IMR-90 (cell line): ENCODE data around the gene PLEKHG5. TPM values are rescaled to one million over a fixed set of nuclear protein-coding genes. Genes with fewer than 3 reads are reported as not detected.

Experiments
- ATAC-seq: fragments of 200-7000 bp; cut with Tn5 transposase; 2 replicates; pipeline ENCODE4 v1.9.1; 2020; ENCODE audit warnings: low read depth, mild to moderate bottlenecking, moderate library complexity
- BruUV-seq: library from RNA; stranded (reverse); fragments of 400-500 nt; replicated peaks from 2 replicates; lab custom pipeline; 2021; lab: Mats Ljungman, UMichigan
- CTCF ChIA-PET: fragments of 300-600 bp; formaldehyde crosslinking; extraction: SDS; loops from one replicate; lab custom pipeline; 2021; ENCODE audit warnings: antibody characterized with exemption; lab: Yijun Ruan, JAX
- POLR2A ChIA-PET: fragments of 300-600 bp; sonication (Branson Sonifier 250); formaldehyde crosslinking; loops from one replicate; lab custom pipeline; 2022; ENCODE audit warnings: antibody characterized with exemption; ENCODE audit not compliant: unreplicated experiment; lab: Charles Lee
- DNase-seq: peaks from one replicate; pipeline ENCODE4 v3.0.0; 2013
- H2AFZ ChIP-seq: replicated peaks from 2 replicates; pipeline ENCODE3; 2013; ENCODE audit warnings: low read length, mild to moderate bottlenecking; ENCODE audit not compliant: poor library complexity
- H2AK5ac ChIP-seq: 2 replicates; pipeline ENCODE4 v1.6.1; 2013; ENCODE audit warnings: low read depth, low read length, inconsistent platforms
- H2AK9ac ChIP-seq: replicated peaks from 2 replicates; pipeline ENCODE3; 2013; ENCODE audit warnings: mild to moderate bottlenecking, low read depth, low read length, moderate library complexity; ENCODE audit not compliant: poor library complexity
- H2BK120ac ChIP-seq: 2 replicates; pipeline ENCODE4 v1.6.1; 2013; ENCODE audit warnings: low read depth, low read length, inconsistent platforms
- H2BK15ac ChIP-seq: 3 replicates; pipeline ENCODE4 v1.6.1; 2013; ENCODE audit warnings: low read depth, low read length, inconsistent platforms
- H2BK20ac ChIP-seq: 2 replicates; pipeline ENCODE4 v1.6.1; 2013; ENCODE audit warnings: low read depth, mild to moderate bottlenecking, inconsistent platforms, low read length, moderate library complexity
- H2BK5ac ChIP-seq: 2 replicates; pipeline ENCODE4 v1.6.1; 2013; ENCODE audit warnings: mild to moderate bottlenecking, low read depth, low read length, inconsistent platforms; ENCODE audit not compliant: poor library complexity, severe bottlenecking
- H3K14ac ChIP-seq: replicated peaks from 2 replicates; pipeline ENCODE4 v1.6.1; 2013; ENCODE audit warnings: low read depth, low read length, inconsistent platforms
- H3K18ac ChIP-seq: 2 replicates; pipeline ENCODE4 v1.6.1; 2013; ENCODE audit warnings: low read depth, low read length, control low read depth
- H3K23ac ChIP-seq: 2 replicates; pipeline ENCODE4 v1.6.1; 2013; ENCODE audit warnings: low read depth, low read length, inconsistent platforms
- H3K27ac ChIP-seq: 2 replicates; pipeline ENCODE4 v1.5.1; 2013; ENCODE audit warnings: mild to moderate bottlenecking, control low read depth, low read length; ENCODE audit not compliant: insufficient read depth
- H3K27me3 ChIP-seq: 2 replicates; pipeline ENCODE4 v1.6.1; 2013; ENCODE audit warnings: low read length; ENCODE audit not compliant: control insufficient read depth, insufficient read depth
- H3K36me3 ChIP-seq: 2 replicates; pipeline ENCODE4 v1.6.1; 2013; ENCODE audit warnings: low read length, mixed read lengths; ENCODE audit not compliant: control insufficient read depth, insufficient read depth
- H3K4ac ChIP-seq: 2 replicates; pipeline ENCODE4 v1.6.1; 2013; ENCODE audit warnings: low read depth, low read length, inconsistent platforms
- H3K4me1 ChIP-seq: 2 replicates; pipeline ENCODE4 v1.6.1; 2013; ENCODE audit warnings: low read length, mixed read lengths; ENCODE audit not compliant: control insufficient read depth, insufficient read depth
- H3K4me2 ChIP-seq: 2 replicates; pipeline ENCODE4 v1.6.1; 2013; ENCODE audit warnings: low read depth, mild to moderate bottlenecking, control low read depth, low read length, moderate library complexity
- H3K4me3 ChIP-seq: 2 replicates; pipeline ENCODE4 v1.5.1; 2013; ENCODE audit warnings: low read depth, mild to moderate bottlenecking, control low read depth, low read length, moderate library complexity; ENCODE audit not compliant: insufficient read depth
- H3K56ac ChIP-seq: 2 replicates; pipeline ENCODE4 v1.6.1; 2013; ENCODE audit warnings: low read length, inconsistent platforms; ENCODE audit not compliant: insufficient read depth; ENCODE audit errors: extremely low read depth
- H3K79me1 ChIP-seq, 2 experiments: 2 replicates each; pipeline ENCODE4 v1.6.1; 2013; ENCODE audit warnings: low read length in 2 of 2, inconsistent platforms in 1 of 2, low read depth in 1 of 2
- H3K9ac ChIP-seq: 2 replicates; pipeline ENCODE4 v1.6.1; 2013; ENCODE audit warnings: low read depth, low read length, control low read depth
- H3K9me1 ChIP-seq: 2 replicates; pipeline ENCODE4 v1.6.1; 2013; ENCODE audit warnings: low read length, inconsistent platforms; ENCODE audit not compliant: insufficient read depth
- H3K9me3 ChIP-seq: 2 replicates; pipeline ENCODE4 v1.6.1; 2013; ENCODE audit warnings: low read length; ENCODE audit not compliant: control insufficient read depth, insufficient read depth
- H4K20me1 ChIP-seq: 2 replicates; pipeline ENCODE4 v1.6.1; 2013; ENCODE audit warnings: low read length, inconsistent platforms; ENCODE audit not compliant: insufficient read depth
- H4K5ac ChIP-seq: 2 replicates; pipeline ENCODE4 v1.6.1; 2013; ENCODE audit warnings: mild to moderate bottlenecking, low read depth, low read length, control low read depth
- H4K8ac ChIP-seq, 2 experiments: 2 replicates each; pipeline ENCODE4 v1.6.1; 2013; ENCODE audit warnings: low read depth in 2 of 2, low read length in 2 of 2, control low read depth in 1 of 2, inconsistent platforms in 1 of 2
- H4K91ac ChIP-seq: 2 replicates; pipeline ENCODE4 v1.6.1; 2013; ENCODE audit warnings: low read depth, low read length, inconsistent platforms; ENCODE audit not compliant: insufficient read depth
- FOS ChIP-seq: fragments of 150-350 bp; IDR thresholded peaks from 2 replicates; pipeline ENCODE4 v1.6.1; 2016; ENCODE audit warnings: low read depth, low read length
- POLR2A ChIP-seq: IDR thresholded peaks from 2 replicates; pipeline ENCODE4 v1.6.1; 2012; ENCODE audit warnings: mild to moderate bottlenecking, low read depth, low read length
- SMC3 ChIP-seq: fragments of 150-350 bp; IDR thresholded peaks from 2 replicates; pipeline ENCODE4 v1.6.1; 2016; ENCODE audit warnings: low read depth, mild to moderate bottlenecking, antibody characterized with exemption, low read length, moderate library complexity
- WGBS, 2 experiments: methylation state at CpG; one replicate each; pipeline versions ENCODE4 v1.1.5 to v1.1.7; 2013; ENCODE audit warnings: missing lambda C conversion rate in 2 of 2; ENCODE audit not compliant: insufficient read length in 1 of 2; ENCODE audit errors: extremely low coverage in 2 of 2; 5-methylcytosine and 5-hydroxymethylcytosine counted together
- dilution Hi-C: fragments of 300-500 bp; cut with HindIII; formaldehyde crosslinking; loops from one replicate; pipeline ENCODE4 v1.14.3; 2018; ENCODE audit warnings: low sequenced_read_pairs; ENCODE audit not compliant: unreplicated experiment
- in situ Hi-C: fragments of 300-500 bp; cut with MboI; formaldehyde crosslinking; loops from 3 replicates; pipeline ENCODE4 v1.14.3; 2019; ENCODE audit warnings: low sequenced_read_pairs, inconsistent platforms, mixed read lengths
- intact Hi-C: fragments of 100-400 bp; cut with micrococcal nuclease; formaldehyde crosslinking; loops from 2 replicates; pipeline ENCODE4 v1.10.0; 2022
- polyA plus RNA-seq, 3 experiments: library from polyadenylated mRNA; depleted of rRNA; stranded (reverse); fragments of >200 nt; gene quantifications; 2 replicates each; pipeline ENCODE4 v1.2.3, GENCODE V29; 2012; ENCODE audit warnings: low replicate concordance in 1 of 3
- total RNA-seq: library from RNA; depleted of rRNA; stranded (reverse); fragments of >200 nt; gene quantifications from 2 replicates; pipeline ENCODE4 v1.2.3, GENCODE V29; 2012

The PLEKHG5 gene
- total and polyA plus RNA-seq, 2 of the 4 experiments (the other 2 are of a cell fraction): 4.8 to 11.6 TPM

- POLR2A ChIA-PET: no interaction called here
- WGBS, 2 experiments: 0% methylated on average over 28 of the region's 62 CpGs; no CpG with 5 or more reads in 1 of the 2 experiments
- H2BK5ac ChIP-seq: no peak within 1 kb of the TSS
Measured at GRCh38 chr1:6419804-6420453, 71.5 kb downstream of the PLEKHG5 start, which contains the start of gene HES2. Gene HES2, minus strand, starts transcription at chr1:6419919. Its CDS starts 99 bp downstream, at chr1:6419820.

More at GRCh38 chr1:6419804-6420453, 71.5 kb downstream of the PLEKHG5 start, which contains the start of gene HES2:
- no peaks in the 10 kb centered on the region for H3K9me3 ChIP-seq
- DNase-seq: no peak
- H2AK9ac ChIP-seq: peak within 1 kb of the TSS; percentile 65
- dilution Hi-C loops: no loop called here
- H4K5ac ChIP-seq: no peak within 1 kb of the TSS
- intact Hi-C loops: no loop called here
- H3K27me3 ChIP-seq: peaks cover 88% of the 10 kb centered on the region
- no peaks in the 10 kb centered on the region for H3K36me3 ChIP-seq
- peaks cover 11% of the 10 kb centered on the region; the same call in 1 of the 2 replicates for H4K20me1 ChIP-seq
- H3K79me1 ChIP-seq: no peaks in the 10 kb centered on the region
- no peak within 1 kb of the TSS for H3K4me3 ChIP-seq
- in situ Hi-C loops: no loop called here
- H2BK15ac ChIP-seq: no peak within 1 kb of the TSS
- no peak within 1 kb of the TSS for H3K18ac ChIP-seq
- no peak within 1 kb of the TSS for H3K56ac ChIP-seq
- H3K27ac ChIP-seq: no peak within 1 kb of the TSS
- no peak within 1 kb of the TSS for H4K8ac ChIP-seq
- H3K14ac ChIP-seq: no peak within 1 kb of the TSS
- no peak; the same call in 1 of the 2 replicates for ATAC-seq
- no peaks in the 10 kb centered on the region; the same call in 1 of the 2 replicates for H3K4me1 ChIP-seq
- H4K91ac ChIP-seq: no peak within 1 kb of the TSS
- BruUV-seq: no TSS peak
- H2AFZ ChIP-seq: peak within 1 kb of the TSS; percentile 75
- H3K9ac ChIP-seq: no peak within 1 kb of the TSS
- no peak for TF ChIP-seq POLR2A
- TF ChIP-seq FOS: no peak
- TF ChIP-seq SMC3: no peak
- no peak within 1 kb of the TSS for H2BK20ac ChIP-seq
- H3K4me2 ChIP-seq: peak within 1 kb of the TSS; percentile 10; the same call in 1 of the 2 replicates
- H2BK120ac ChIP-seq: no peak within 1 kb of the TSS
- CTCF ChIA-PET: interaction anchor here (3.7 kb wide), 1 partner anchor 18 kb away, joined by 13 read pairs; no protein-coding TSS in a partner anchor
- no peak within 1 kb of the TSS for H2AK5ac ChIP-seq
- no peak within 1 kb of the TSS for H3K23ac ChIP-seq
- no peak within 1 kb of the TSS for H3K4ac ChIP-seq
- no peaks in the 10 kb centered on the region for H3K9me1 ChIP-seq
